Measurements from ENCODE around the gene RAMP1.

GRCh38 chr2:237919593-237919992 lies 60.2 kb downstream of the RAMP1 start:
- TF ChIP-seq CTCF (IDR thresholded peaks at IDR 0.05; ENCODE audit: low read length) (no peak), EZH2 (IDR thresholded peaks at IDR 0.05; ENCODE audit: borderline replicate concordance, low read length) (no peak)

Measured in OCI-LY1 (cell line).